ENCODE results near the gene RPTOR.

DNA sequence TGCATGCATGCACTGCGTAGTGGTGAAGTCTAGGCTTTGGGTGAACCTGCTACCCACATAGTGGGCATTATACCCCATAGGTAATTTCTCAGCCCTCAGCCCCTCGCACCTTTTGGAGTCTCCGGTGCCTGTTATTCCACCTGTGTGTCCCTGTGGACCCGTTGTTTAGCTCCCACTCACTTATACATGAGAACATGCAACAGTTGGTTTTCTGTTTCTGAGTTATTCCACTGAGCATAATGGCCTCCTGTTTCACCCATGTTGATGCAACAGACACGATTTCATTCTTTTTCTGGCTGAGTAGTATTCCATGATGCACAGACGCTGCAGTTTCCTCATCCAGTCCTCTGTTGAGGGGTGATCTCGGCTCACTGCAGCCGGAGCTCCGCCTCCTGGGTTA, 305.5 kb downstream of the RPTOR start:
- TF ChIP-seq GATA3 (IDR thresholded peaks at IDR 0.05; ENCODE audit: low read depth, low read length) (no peak), GATA2 (IDR thresholded peaks at IDR 0.05; ENCODE audit: low read depth, low read length) (no peak)
